Transverse colon (tissue), 3 donors: ENCODE measurements around the gene PPP1R3D.

Experiments
- POLR2A ChIP-seq: fragments of 450-650 bp; IDR thresholded peaks from one replicate; pipeline ENCODE4 v1.6.1; 2016; ENCODE audit warnings: antibody characterized with exemption, mild to moderate bottlenecking, moderate library complexity
- TF ChIP-seq, protein P1 (sequence below), 5 experiments: fragments of 200-600 bp in 3 of 5; fragments of 450-650 bp in 2 of 5; sonication (generic) in 3 of 5; IDR thresholded peaks; 1 replicate in 2 of 5; 2 replicates in 3 of 5; pipeline ENCODE4 v1.5.1; 2016 to 2017; ENCODE audit warnings: antibody characterized with exemption in 5 of 5, inconsistent platforms in 3 of 5, mild to moderate bottlenecking in 2 of 5, moderate library complexity in 1 of 5

DNA sequence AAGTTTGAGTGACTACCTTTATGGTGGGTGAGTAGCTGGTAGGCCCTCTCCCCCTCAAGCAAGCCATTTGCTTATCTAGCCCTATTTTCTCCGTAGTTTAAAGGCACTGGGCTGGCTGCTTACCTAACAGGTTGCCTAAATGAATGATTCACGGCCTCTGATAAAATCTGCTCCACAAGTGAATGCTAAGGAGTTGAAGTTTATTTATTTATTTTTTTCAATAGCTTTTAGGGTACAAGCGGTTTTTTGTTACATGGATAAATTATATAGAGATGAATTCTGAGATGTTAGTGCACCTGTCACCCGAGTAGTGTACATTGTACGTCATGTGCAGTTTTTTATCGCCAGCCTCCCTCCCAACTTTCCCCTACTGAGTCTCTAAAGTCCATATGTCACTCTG, 9.8 kb upstream of the PPP1R3D start:
- TF ChIP-seq, protein P1, sequence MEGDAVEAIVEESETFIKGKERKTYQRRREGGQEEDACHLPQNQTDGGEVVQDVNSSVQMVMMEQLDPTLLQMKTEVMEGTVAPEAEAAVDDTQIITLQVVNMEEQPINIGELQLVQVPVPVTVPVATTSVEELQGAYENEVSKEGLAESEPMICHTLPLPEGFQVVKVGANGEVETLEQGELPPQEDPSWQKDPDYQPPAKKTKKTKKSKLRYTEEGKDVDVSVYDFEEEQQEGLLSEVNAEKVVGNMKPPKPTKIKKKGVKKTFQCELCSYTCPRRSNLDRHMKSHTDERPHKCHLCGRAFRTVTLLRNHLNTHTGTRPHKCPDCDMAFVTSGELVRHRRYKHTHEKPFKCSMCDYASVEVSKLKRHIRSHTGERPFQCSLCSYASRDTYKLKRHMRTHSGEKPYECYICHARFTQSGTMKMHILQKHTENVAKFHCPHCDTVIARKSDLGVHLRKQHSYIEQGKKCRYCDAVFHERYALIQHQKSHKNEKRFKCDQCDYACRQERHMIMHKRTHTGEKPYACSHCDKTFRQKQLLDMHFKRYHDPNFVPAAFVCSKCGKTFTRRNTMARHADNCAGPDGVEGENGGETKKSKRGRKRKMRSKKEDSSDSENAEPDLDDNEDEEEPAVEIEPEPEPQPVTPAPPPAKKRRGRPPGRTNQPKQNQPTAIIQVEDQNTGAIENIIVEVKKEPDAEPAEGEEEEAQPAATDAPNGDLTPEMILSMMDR (IDR thresholded peaks at IDR 0.05): no peak
- TF ChIP-seq POLR2A: no peak
